Testis (tissue), 2 donors: ENCODE data around the gene PXDC1.

ENCODE experiments used
- POLR2A ChIP-seq: fragments of 450-650 bp; IDR thresholded peaks from one replicate; pipeline ENCODE4 v1.6.1; 2017; ENCODE audit warnings: antibody characterized with exemption, mild to moderate bottlenecking, moderate library complexity
- TF ChIP-seq, protein P1 (sequence below), 3 experiments: fragments of 450-650 bp in 2 of 3; fragments of 200-600 bp in 1 of 3; sonication (generic) in 1 of 3; IDR thresholded peaks; one replicate each; pipeline ENCODE4 v1.5.1; 2016 to 2019; ENCODE audit warnings: antibody characterized with exemption in 3 of 3, mild to moderate bottlenecking in 2 of 3, moderate library complexity in 1 of 3

DNA sequence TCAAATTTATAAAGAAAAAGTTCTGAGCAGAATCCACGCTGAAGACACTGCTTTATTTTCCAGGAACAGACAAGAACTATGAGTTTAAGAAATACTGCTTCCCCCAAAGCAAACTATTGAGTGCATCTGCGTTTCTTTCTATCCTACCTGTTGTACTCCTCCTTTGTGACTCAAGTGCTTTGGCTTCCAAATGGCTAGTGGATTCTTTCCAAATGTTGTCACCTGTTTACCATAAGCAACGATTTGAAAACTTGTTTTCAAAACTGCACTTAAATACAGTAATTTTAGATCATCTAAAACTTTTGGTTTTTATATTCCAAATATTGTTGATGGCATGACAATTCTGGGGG lies 9.5 kb downstream of the PXDC1 start:
- TF ChIP-seq, protein P1, sequence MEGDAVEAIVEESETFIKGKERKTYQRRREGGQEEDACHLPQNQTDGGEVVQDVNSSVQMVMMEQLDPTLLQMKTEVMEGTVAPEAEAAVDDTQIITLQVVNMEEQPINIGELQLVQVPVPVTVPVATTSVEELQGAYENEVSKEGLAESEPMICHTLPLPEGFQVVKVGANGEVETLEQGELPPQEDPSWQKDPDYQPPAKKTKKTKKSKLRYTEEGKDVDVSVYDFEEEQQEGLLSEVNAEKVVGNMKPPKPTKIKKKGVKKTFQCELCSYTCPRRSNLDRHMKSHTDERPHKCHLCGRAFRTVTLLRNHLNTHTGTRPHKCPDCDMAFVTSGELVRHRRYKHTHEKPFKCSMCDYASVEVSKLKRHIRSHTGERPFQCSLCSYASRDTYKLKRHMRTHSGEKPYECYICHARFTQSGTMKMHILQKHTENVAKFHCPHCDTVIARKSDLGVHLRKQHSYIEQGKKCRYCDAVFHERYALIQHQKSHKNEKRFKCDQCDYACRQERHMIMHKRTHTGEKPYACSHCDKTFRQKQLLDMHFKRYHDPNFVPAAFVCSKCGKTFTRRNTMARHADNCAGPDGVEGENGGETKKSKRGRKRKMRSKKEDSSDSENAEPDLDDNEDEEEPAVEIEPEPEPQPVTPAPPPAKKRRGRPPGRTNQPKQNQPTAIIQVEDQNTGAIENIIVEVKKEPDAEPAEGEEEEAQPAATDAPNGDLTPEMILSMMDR (IDR thresholded peaks at IDR 0.05) = no peak
- no peak for TF ChIP-seq POLR2A
